HCT116 (cell line): ENCODE measurements around the gene PRKAG2. TPM values are rescaled to one million over a fixed set of nuclear protein-coding genes. Genes with fewer than 3 reads are reported as not detected.

Experiments used
- ATAC-seq: fragments of 200-7000 bp; cut with Tn5 transposase; 2 replicates; pipeline ENCODE4 v1.9.1; 2020; ENCODE audit warnings: mild to moderate bottlenecking, moderate library complexity
- BruUV-seq: library from RNA; stranded (reverse); fragments of 400-500 nt; replicated peaks from 2 replicates; lab custom pipeline; 2021; lab: Mats Ljungman, UMichigan
- CTCF ChIA-PET: fragments of 300-600 bp; sonication (Branson Sonifier 250); formaldehyde crosslinking; loops from one replicate; lab custom pipeline; 2021; ENCODE audit warnings: antibody characterized with exemption; lab: Charles Lee
- POLR2A ChIA-PET: fragments of 300-600, 350-600 bp; sonication (Branson Sonifier 250); formaldehyde crosslinking; loops from one replicate; lab custom pipeline; 2021; ENCODE audit warnings: antibody characterized with exemption; lab: Charles Lee
- RAD21 ChIA-PET, 2 experiments: fragments of 300-600 bp; sonication (Branson Sonifier 250); formaldehyde crosslinking; loops; one replicate each; lab custom pipeline; 2023; ENCODE audit warnings: low total read pairs in 2 of 2; ENCODE audit not compliant: uncharacterized antibody in 2 of 2, unreplicated experiment in 2 of 2, low non-redundant PET in 1 of 2; lab: Charles Lee
- DNase-seq: peaks from one replicate; pipeline ENCODE4 v3.0.0-alpha.2; 2010; ENCODE audit warnings: low read depth, low spot score
- H2AFZ ChIP-seq: fragments of 200-600 bp; shearing (Covaris generic), sonication (generic); 2 replicates; pipeline ENCODE4 v1.6.1; 2017; ENCODE audit warnings: low read depth, mixed run types, mixed read lengths, antibody characterized with exemption, low read length; ENCODE audit not compliant: poor library complexity, severe bottlenecking
- H3K27ac ChIP-seq: 2 replicates; pipeline ENCODE4 v1.5.1; 2012; ENCODE audit warnings: low read depth, low read length
- H3K27me3 ChIP-seq: fragments of 200-600 bp; sonication (generic); 2 replicates; pipeline ENCODE4 v1.6.1; 2016; ENCODE audit warnings: mixed run types, low read length, mixed read lengths; ENCODE audit not compliant: insufficient read depth
- H3K36me3 ChIP-seq, 2 experiments: fragments of 200-500 bp in 1 of 2; fragments of 200-600 bp in 1 of 2; sonication (Bioruptor generic) in 1 of 2; sonication (generic) in 1 of 2; 2 replicates each; pipeline versions ENCODE4 v1.5.1 to v1.6.1; 2014 to 2016; ENCODE audit warnings: low read length in 2 of 2, inconsistent platforms in 1 of 2, mixed read lengths in 1 of 2, mixed run types in 1 of 2; ENCODE audit not compliant: insufficient read depth in 2 of 2, control insufficient read depth in 1 of 2
- H3K4me1 ChIP-seq, 2 experiments: fragments of 200-600 bp in 1 of 2; sonication (generic) in 1 of 2; 2 replicates each; pipeline versions ENCODE4 v1.5.1 to v1.6.1; 2012 to 2017; ENCODE audit warnings: low read length in 2 of 2, inconsistent platforms in 1 of 2, mild to moderate bottlenecking in 1 of 2, mixed read lengths in 1 of 2, mixed run types in 1 of 2, moderate library complexity in 1 of 2; ENCODE audit not compliant: insufficient read depth in 2 of 2, control insufficient read depth in 1 of 2
- H3K4me2 ChIP-seq: fragments of 200-600 bp; sonication (generic); 2 replicates; pipeline ENCODE4 v1.6.1; 2017; ENCODE audit warnings: mixed run types, low read length, mixed read lengths
- H3K4me3 ChIP-seq, 2 experiments: fragments of 200-600 bp in 1 of 2; sonication (generic) in 1 of 2; replicated peaks in 1 of 2; 2 replicates each; pipeline ENCODE4 v1.5.1; 2011 to 2016; ENCODE audit warnings: low read length in 2 of 2, control low read depth in 1 of 2, low read depth in 1 of 2, mild to moderate bottlenecking in 1 of 2, mixed read lengths in 1 of 2, mixed run types in 1 of 2
- H3K79me2 ChIP-seq: fragments of 200-600 bp; sonication (generic); 2 replicates; pipeline ENCODE4 v1.6.1; 2017; ENCODE audit warnings: mild to moderate bottlenecking, mixed run types, low read length, moderate library complexity, mixed read lengths; ENCODE audit not compliant: insufficient read depth
- H3K9ac ChIP-seq: fragments of 200-600 bp; sonication (generic); 2 replicates; pipeline ENCODE4 v1.6.1; 2016; ENCODE audit warnings: low read length, mixed read lengths
- H3K9me2 ChIP-seq: fragments of 200-600 bp; sonication (generic), shearing (Covaris generic); 2 replicates; pipeline ENCODE4 v1.6.1; 2017; ENCODE audit warnings: mixed run types, mild to moderate bottlenecking, moderate library complexity; ENCODE audit not compliant: insufficient read depth
- H3K9me3 ChIP-seq, 2 experiments: fragments of 200-500 bp in 1 of 2; fragments of 200-600 bp in 1 of 2; sonication (Bioruptor generic) in 1 of 2; sonication (generic) in 1 of 2; 2 replicates each; pipeline ENCODE4 v1.6.1; 2014 to 2017; ENCODE audit warnings: low read length in 2 of 2, mixed read lengths in 2 of 2, inconsistent platforms in 1 of 2, low read depth in 1 of 2, mild to moderate bottlenecking in 1 of 2, mixed run types in 1 of 2, moderate library complexity in 1 of 2; ENCODE audit not compliant: control insufficient read depth in 1 of 2, insufficient read depth in 1 of 2
- H4K20me1 ChIP-seq: fragments of 200-600 bp; sonication (generic), shearing (Covaris generic); 2 replicates; pipeline ENCODE4 v1.6.1; 2017; ENCODE audit warnings: mixed run types, mild to moderate bottlenecking, moderate library complexity; ENCODE audit not compliant: insufficient read depth
- CBX3 ChIP-seq: IDR thresholded peaks from 2 replicates; pipeline ENCODE4 v1.6.1; 2012; ENCODE audit warnings: low read depth
- CEBPB ChIP-seq: IDR thresholded peaks from 2 replicates; pipeline ENCODE4 v1.6.1; 2012; ENCODE audit warnings: low read depth
- ELF1 ChIP-seq: IDR thresholded peaks from 2 replicates; pipeline ENCODE4 v1.6.1; 2012; ENCODE audit warnings: low read depth, borderline replicate concordance
- EZH2 ChIP-seq: fragments of 200-600 bp; sonication (generic); IDR thresholded peaks from 2 replicates; pipeline ENCODE4 v1.6.1; 2017; ENCODE audit warnings: antibody characterized with exemption, mixed run types
- EZH2phosphoT487 ChIP-seq: fragments of 200-600 bp; IDR thresholded peaks from 2 replicates; pipeline ENCODE4 v1.6.1; 2018; ENCODE audit warnings: antibody characterized with exemption, borderline replicate concordance
- FOSL1 ChIP-seq: IDR thresholded peaks from 2 replicates; pipeline ENCODE4 v1.6.1; 2012; ENCODE audit warnings: low read depth
- JUND ChIP-seq: IDR thresholded peaks from 2 replicates; pipeline ENCODE4 v1.6.1; 2012
- POLR2A ChIP-seq: IDR thresholded peaks from 2 replicates; pipeline ENCODE4 v1.7.0; 2011; ENCODE audit warnings: borderline replicate concordance; ENCODE audit not compliant: insufficient read depth, insufficient read length; ENCODE audit errors: extremely low read depth
- SIN3A ChIP-seq: IDR thresholded peaks from 2 replicates; pipeline ENCODE4 v1.6.1; 2012; ENCODE audit warnings: low read depth
- SP1 ChIP-seq: IDR thresholded peaks from 2 replicates; pipeline ENCODE4 v1.6.1; 2012; ENCODE audit warnings: low read depth
- SRF ChIP-seq: IDR thresholded peaks from 2 replicates; pipeline ENCODE4 v1.6.1; 2012; ENCODE audit warnings: low read depth
- TCF7L2 ChIP-seq: IDR thresholded peaks from 2 replicates; pipeline ENCODE4 v1.7.0; 2011; ENCODE audit warnings: borderline replicate concordance, inconsistent platforms; ENCODE audit not compliant: insufficient read depth, insufficient read length; ENCODE audit errors: extremely low read depth
- YY1 ChIP-seq: IDR thresholded peaks from 2 replicates; pipeline ENCODE4 v1.6.1; 2011; ENCODE audit warnings: low read length, low read depth, moderate library complexity, mild to moderate bottlenecking; ENCODE audit not compliant: insufficient replicate concordance; ENCODE audit errors: extremely low read depth
- ZFX ChIP-seq: fragments of 450-650 bp; IDR thresholded peaks from 2 replicates; pipeline ENCODE4 v1.6.1; 2017
- intact Hi-C: fragments of 100-400 bp; cut with micrococcal nuclease; formaldehyde crosslinking; loops from 2 replicates; pipeline ENCODE4 v1.10.0; 2022
- total RNA-seq: library from RNA; stranded (reverse); gene quantifications from one replicate; pipeline ENCODE4 v1.2.1, GENCODE V29; 2021; ENCODE audit not compliant: unreplicated experiment
- TF ChIP-seq, protein P1 (sequence below): IDR thresholded peaks from 2 replicates; pipeline ENCODE4 v1.6.1; 2012
- TF ChIP-seq, protein P2 (sequence below): IDR thresholded peaks from 2 replicates; pipeline ENCODE4 v1.6.1; 2011; ENCODE audit warnings: mild to moderate bottlenecking, low read length, moderate library complexity; ENCODE audit not compliant: insufficient replicate concordance; ENCODE audit errors: extremely low read depth
- TF ChIP-seq, protein P3 (sequence below): IDR thresholded peaks from 2 replicates; pipeline ENCODE4 v1.6.1; 2012; ENCODE audit warnings: low read depth

Gene PRKAG2
- total RNA-seq, 1 experiment from 2014 or later, result 23.6 TPM

DNA sequence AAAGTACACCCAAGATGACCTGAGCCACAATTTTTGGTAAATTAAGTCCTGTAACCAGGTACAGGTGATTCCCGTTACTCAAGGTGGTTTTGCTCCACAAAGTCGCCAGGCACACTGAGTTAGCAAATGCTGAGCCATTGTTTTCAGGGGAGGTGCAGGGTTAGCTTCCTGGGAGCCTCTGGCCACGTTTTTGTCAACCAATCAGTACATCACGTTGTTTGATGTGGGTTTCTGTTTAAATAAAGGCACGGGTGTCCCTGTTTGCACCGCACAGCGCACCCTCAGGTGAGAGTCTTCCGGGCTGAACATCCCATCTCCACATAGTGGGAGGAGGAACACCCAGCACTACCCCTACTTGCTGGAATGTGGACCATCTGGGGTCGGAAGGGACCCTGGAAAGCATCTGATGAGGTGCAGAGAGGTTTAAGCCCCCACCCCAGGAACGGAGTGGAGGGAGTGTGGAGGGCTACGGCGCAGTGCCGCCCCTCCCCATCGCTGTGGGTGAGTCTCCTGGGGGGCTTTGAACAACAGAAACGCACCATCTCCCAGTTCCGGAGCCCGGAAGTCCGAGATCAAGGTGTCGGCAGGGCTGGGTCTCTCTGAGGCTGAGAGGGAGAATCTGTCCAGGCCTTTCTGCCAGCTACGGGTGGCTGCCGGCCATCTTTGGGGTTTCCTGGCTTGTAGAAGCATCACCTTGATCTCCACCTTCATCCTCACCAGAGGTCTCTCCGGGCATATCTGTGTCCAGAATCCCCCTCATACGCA, 42.5 kb downstream of the PRKAG2 start:
- no peaks in the 10 kb centered on the region for H3K36me3 ChIP-seq
- no peak overlapping the region for H2AFZ ChIP-seq
- H3K9me2 ChIP-seq, result no peaks in the 10 kb centered on the region
- H3K4me1 ChIP-seq, result no peaks in the 10 kb centered on the region
- H3K4me3 ChIP-seq, result no peak overlapping the region
- H4K20me1 ChIP-seq, result no peaks in the 10 kb centered on the region
- H3K27ac ChIP-seq, result no peak overlapping the region
- ATAC-seq (no peak), DNase-seq (no peak)
- TF ChIP-seq FOSL1 (no peak), ELF1 (no peak), EZH2phosphoT487 (no peak), TCF7L2 (no peak), SIN3A (no peak), CBX3 (no peak), SRF (no peak), JUND (no peak), POLR2A (no peak), SP1 (no peak), EZH2 (no peak), ZFX (no peak), CEBPB (no peak), YY1 (no peak)
- TF ChIP-seq, protein P1, sequence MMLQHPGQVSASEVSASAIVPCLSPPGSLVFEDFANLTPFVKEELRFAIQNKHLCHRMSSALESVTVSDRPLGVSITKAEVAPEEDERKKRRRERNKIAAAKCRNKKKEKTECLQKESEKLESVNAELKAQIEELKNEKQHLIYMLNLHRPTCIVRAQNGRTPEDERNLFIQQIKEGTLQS, result no peak
- TF ChIP-seq, protein P2, sequence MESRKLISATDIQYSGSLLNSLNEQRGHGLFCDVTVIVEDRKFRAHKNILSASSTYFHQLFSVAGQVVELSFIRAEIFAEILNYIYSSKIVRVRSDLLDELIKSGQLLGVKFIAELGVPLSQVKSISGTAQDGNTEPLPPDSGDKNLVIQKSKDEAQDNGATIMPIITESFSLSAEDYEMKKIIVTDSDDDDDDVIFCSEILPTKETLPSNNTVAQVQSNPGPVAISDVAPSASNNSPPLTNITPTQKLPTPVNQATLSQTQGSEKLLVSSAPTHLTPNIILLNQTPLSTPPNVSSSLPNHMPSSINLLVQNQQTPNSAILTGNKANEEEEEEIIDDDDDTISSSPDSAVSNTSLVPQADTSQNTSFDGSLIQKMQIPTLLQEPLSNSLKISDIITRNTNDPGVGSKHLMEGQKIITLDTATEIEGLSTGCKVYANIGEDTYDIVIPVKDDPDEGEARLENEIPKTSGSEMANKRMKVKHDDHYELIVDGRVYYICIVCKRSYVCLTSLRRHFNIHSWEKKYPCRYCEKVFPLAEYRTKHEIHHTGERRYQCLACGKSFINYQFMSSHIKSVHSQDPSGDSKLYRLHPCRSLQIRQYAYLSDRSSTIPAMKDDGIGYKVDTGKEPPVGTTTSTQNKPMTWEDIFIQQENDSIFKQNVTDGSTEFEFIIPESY, result no peak
- TF ChIP-seq, protein P3, sequence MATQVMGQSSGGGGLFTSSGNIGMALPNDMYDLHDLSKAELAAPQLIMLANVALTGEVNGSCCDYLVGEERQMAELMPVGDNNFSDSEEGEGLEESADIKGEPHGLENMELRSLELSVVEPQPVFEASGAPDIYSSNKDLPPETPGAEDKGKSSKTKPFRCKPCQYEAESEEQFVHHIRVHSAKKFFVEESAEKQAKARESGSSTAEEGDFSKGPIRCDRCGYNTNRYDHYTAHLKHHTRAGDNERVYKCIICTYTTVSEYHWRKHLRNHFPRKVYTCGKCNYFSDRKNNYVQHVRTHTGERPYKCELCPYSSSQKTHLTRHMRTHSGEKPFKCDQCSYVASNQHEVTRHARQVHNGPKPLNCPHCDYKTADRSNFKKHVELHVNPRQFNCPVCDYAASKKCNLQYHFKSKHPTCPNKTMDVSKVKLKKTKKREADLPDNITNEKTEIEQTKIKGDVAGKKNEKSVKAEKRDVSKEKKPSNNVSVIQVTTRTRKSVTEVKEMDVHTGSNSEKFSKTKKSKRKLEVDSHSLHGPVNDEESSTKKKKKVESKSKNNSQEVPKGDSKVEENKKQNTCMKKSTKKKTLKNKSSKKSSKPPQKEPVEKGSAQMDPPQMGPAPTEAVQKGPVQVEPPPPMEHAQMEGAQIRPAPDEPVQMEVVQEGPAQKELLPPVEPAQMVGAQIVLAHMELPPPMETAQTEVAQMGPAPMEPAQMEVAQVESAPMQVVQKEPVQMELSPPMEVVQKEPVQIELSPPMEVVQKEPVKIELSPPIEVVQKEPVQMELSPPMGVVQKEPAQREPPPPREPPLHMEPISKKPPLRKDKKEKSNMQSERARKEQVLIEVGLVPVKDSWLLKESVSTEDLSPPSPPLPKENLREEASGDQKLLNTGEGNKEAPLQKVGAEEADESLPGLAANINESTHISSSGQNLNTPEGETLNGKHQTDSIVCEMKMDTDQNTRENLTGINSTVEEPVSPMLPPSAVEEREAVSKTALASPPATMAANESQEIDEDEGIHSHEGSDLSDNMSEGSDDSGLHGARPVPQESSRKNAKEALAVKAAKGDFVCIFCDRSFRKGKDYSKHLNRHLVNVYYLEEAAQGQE, result no peak
- intact Hi-C loops, result no loop called here
- ChIA-PET RAD21 (no interaction called here), CTCF (no interaction called here), POLR2A (no interaction called here)
- no peaks in the 10 kb centered on the region for H3K9me3 ChIP-seq
- H3K79me2 ChIP-seq, result no peaks in the 10 kb centered on the region
- H3K4me2 ChIP-seq, result no peak overlapping the region
- no peaks in the 10 kb centered on the region for H3K27me3 ChIP-seq
- no TSS peak for BruUV-seq
- no peak overlapping the region for H3K9ac ChIP-seq
